Measurements from ENCODE around the gene CBARP. TPM values are rescaled to one million over a fixed set of nuclear protein-coding genes. Genes with fewer than 3 reads are reported as not detected.

The CBARP gene
- total RNA-seq, 1 experiment from 2014 or later = 23.8 TPM

DNA sequence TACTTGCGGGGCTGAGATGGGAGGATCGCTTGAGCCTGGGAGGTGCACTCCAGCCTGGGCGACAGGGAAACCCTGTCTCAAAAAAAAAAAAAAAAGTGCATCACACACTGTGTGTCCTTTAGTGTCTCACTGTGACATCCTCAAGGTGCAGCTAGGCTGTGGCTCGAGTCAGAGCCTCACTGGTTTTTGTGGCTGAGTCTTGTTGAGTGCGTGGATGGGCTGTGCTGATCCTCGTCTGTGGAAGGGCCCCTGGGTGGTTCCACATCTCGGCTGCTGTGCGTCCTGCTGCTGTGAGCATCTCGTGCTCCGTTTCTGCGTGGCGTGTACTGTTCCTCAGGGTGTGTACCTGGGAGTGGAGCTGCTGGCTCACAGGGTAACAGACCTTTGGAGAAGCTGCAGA lies 21.0 kb downstream of the CBARP start:
- H3K27ac ChIP-seq (ENCODE audit: low read depth, low read length) = 0 out of 2 replicates have a peak overlapping the region, but pooled peaks have one; percentile 32
- H3K9me2 ChIP-seq (ENCODE audit: insufficient read depth) = no peaks in the 10 kb centered on the region
- no peak overlapping the region for H2AFZ ChIP-seq (ENCODE audit: low read depth, low read length, poor library complexity, severe bottlenecking)
- no peaks in the 10 kb centered on the region for H3K27me3 ChIP-seq (ENCODE audit: insufficient read depth, low read length)
- ATAC-seq = no peak
- no peak overlapping the region for H3K4me2 ChIP-seq (ENCODE audit: low read length)
- CTCF ChIA-PET = interaction anchor here (1.2 to 2.3 kb wide), 4 partner anchors 11 to 103 kb away, joined by 3 to 5 read pairs (median 4); no protein-coding TSS in a partner anchor
- H3K4me1 ChIP-seq (ENCODE audit: control insufficient read depth in 1 of 2, insufficient read depth in 2 of 2, low read length in 2 of 2) = peaks cover 13 to 49% of the 10 kb centered on the region in 2 experiments
- H4K20me1 ChIP-seq (ENCODE audit: insufficient read depth) = no peaks in the 10 kb centered on the region
- H3K36me3 ChIP-seq (ENCODE audit: control insufficient read depth in 1 of 2, insufficient read depth in 2 of 2, low read length in 2 of 2) = peaks cover 4 to 14% of the 10 kb centered on the region in 2 experiments; a peak in 2 of 4 replicates
- POLR2A ChIA-PET = interaction anchor here (1.4 kb wide), 1 partner anchor 52 kb away, joined by 5 read pairs; the partner anchor contains the start of gene CIRBP
- H3K9me3 ChIP-seq (ENCODE audit: control insufficient read depth in 1 of 2, insufficient read depth in 1 of 2, low read depth in 1 of 2, low read length in 2 of 2) = no peaks in the 10 kb centered on the region
- intact Hi-C loops (cut with micrococcal nuclease) = no loop called here
- no peak overlapping the region for H3K4me3 ChIP-seq (replicated peaks in 1 of 2; ENCODE audit: low read depth in 1 of 2, low read length in 2 of 2)
- RAD21 ChIA-PET (ENCODE audit: low non-redundant PET in 1 of 2, low total read pairs in 2 of 2, uncharacterized antibody in 2 of 2, unreplicated experiment in 2 of 2) = interaction anchor here in 1 of 2 experiments (0.6 kb wide), 1 partner anchor 8 kb away, joined by 3 read pairs; no protein-coding TSS in a partner anchor
- H3K9ac ChIP-seq (ENCODE audit: low read length) = no peak overlapping the region
- BruUV-seq (replicated peaks) = no TSS peak
- TF ChIP-seq TCF7L2 (IDR thresholded peaks at IDR 0.05; ENCODE audit: borderline replicate concordance, extremely low read depth, insufficient read depth, insufficient read length) (no peak), ZNF274 (IDR thresholded peaks at IDR 0.05; ENCODE audit: low read depth, low read length) (no peak), ZFX (IDR thresholded peaks at IDR 0.05) (no peak), RAD21 (IDR thresholded peaks at IDR 0.05; ENCODE audit: low read depth) (no peak)
- DNase-seq (ENCODE audit: low read depth, low spot score) = no peak
- H3K79me2 ChIP-seq (ENCODE audit: insufficient read depth, low read length) = peaks cover 84% of the 10 kb centered on the region

DNA sequence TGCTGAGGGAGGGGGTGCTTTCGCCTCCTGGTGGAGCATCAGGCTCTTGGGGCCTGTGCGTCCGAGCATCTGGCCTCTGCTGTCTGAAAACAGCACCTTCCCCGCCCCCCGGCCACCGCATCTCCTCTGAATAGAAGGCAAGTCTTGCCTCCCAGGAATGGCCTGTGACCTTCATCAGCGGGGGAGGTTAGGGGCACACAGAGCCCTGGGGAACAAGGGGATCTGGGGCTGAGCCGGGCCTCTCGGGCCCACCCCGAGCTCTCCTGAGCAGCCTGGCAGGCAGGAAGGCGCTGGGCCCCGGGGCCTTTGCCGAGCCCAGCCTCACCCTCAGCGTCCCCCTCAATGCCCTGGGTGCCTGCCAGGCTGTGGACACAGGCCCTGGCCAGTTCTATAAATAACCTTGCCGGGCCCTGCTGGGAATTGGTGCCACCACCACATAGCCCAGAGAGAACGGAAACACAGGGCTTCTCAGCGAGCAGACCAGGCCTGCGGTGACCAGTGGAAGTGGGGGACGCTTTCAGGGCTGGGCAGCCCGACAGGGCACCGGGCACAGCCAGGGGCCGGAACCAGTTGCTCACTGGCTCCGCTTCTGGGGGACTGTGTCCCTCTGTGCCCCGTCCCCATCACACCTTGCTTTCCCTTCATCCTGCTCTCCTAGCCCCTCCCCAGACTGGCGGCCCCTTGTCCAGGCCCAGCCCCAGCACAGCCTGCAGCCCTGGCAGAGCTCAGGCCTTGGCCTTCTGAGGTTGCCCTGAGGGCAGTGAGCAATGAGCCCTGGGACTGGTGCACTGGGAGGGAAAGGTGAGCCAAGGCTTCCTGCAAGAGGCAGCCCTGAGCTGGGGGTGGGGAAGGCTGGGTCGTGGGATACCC lies 22.7 kb downstream of the CBARP start:
- RAD21 ChIA-PET (ENCODE audit: low non-redundant PET in 1 of 2, low total read pairs in 2 of 2, uncharacterized antibody in 2 of 2, unreplicated experiment in 2 of 2) = no interaction called here
- no peaks in the 10 kb centered on the region for H3K27me3 ChIP-seq (ENCODE audit: insufficient read depth, low read length)
- peak overlapping the region; percentile 56; the same call in 1 of the 2 replicates for H3K27ac ChIP-seq (ENCODE audit: low read depth, low read length)
- H3K9ac ChIP-seq (ENCODE audit: low read length) = 0 out of 2 replicates have a peak overlapping the region, but pooled peaks have one; percentile 6
- no peak for DNase-seq (ENCODE audit: low read depth, low spot score)
- H3K9me2 ChIP-seq (ENCODE audit: insufficient read depth) = no peaks in the 10 kb centered on the region
- no peak overlapping the region for H3K4me3 ChIP-seq (replicated peaks in 1 of 2; ENCODE audit: low read depth in 1 of 2, low read length in 2 of 2)
- H4K20me1 ChIP-seq (ENCODE audit: insufficient read depth) = no peaks in the 10 kb centered on the region
- no TSS peak for BruUV-seq (replicated peaks)
- peaks cover 2 to 18% of the 10 kb centered on the region in 2 experiments; a peak in 2 of 4 replicates for H3K36me3 ChIP-seq (ENCODE audit: control insufficient read depth in 1 of 2, insufficient read depth in 2 of 2, low read length in 2 of 2)
- peaks cover 92% of the 10 kb centered on the region for H3K79me2 ChIP-seq (ENCODE audit: insufficient read depth, low read length)
- no peak overlapping the region for H2AFZ ChIP-seq (ENCODE audit: low read depth, low read length, poor library complexity, severe bottlenecking)
- CTCF ChIA-PET = interaction anchor here (0.6 to 2.3 kb wide), 4 partner anchors 10 to 292 kb away, joined by 3 to 5 read pairs (median 4); no protein-coding TSS in a partner anchor
- intact Hi-C loops (cut with micrococcal nuclease) = no loop called here
- H3K9me3 ChIP-seq (ENCODE audit: control insufficient read depth in 1 of 2, insufficient read depth in 1 of 2, low read depth in 1 of 2, low read length in 2 of 2) = no peaks in the 10 kb centered on the region
- peaks cover 16 to 58% of the 10 kb centered on the region in 2 experiments for H3K4me1 ChIP-seq (ENCODE audit: control insufficient read depth in 1 of 2, insufficient read depth in 2 of 2, low read length in 2 of 2)
- ATAC-seq = no peak
- peak overlapping the region; percentile 36 for H3K4me2 ChIP-seq (ENCODE audit: low read length)
- POLR2A ChIA-PET = no interaction called here
- TF ChIP-seq EZH2phosphoT487 (IDR thresholded peaks at IDR 0.05; ENCODE audit: borderline replicate concordance) = no peak
- TF ChIP-seq, protein P1, sequence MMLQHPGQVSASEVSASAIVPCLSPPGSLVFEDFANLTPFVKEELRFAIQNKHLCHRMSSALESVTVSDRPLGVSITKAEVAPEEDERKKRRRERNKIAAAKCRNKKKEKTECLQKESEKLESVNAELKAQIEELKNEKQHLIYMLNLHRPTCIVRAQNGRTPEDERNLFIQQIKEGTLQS (IDR thresholded peaks at IDR 0.05) = no peak
- TF ChIP-seq, protein P2, sequence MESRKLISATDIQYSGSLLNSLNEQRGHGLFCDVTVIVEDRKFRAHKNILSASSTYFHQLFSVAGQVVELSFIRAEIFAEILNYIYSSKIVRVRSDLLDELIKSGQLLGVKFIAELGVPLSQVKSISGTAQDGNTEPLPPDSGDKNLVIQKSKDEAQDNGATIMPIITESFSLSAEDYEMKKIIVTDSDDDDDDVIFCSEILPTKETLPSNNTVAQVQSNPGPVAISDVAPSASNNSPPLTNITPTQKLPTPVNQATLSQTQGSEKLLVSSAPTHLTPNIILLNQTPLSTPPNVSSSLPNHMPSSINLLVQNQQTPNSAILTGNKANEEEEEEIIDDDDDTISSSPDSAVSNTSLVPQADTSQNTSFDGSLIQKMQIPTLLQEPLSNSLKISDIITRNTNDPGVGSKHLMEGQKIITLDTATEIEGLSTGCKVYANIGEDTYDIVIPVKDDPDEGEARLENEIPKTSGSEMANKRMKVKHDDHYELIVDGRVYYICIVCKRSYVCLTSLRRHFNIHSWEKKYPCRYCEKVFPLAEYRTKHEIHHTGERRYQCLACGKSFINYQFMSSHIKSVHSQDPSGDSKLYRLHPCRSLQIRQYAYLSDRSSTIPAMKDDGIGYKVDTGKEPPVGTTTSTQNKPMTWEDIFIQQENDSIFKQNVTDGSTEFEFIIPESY (IDR thresholded peaks at IDR 0.05; ENCODE audit: extremely low read depth, insufficient replicate concordance, low read length) = no peak
- TF ChIP-seq FOSL1 (IDR thresholded peaks at IDR 0.05; ENCODE audit: low read depth) = no peak
- no peak for TF ChIP-seq EGR1 (IDR thresholded peaks at IDR 0.05; ENCODE audit: low read depth)
- no peak for TF ChIP-seq POLR2AphosphoS5 (IDR thresholded peaks at IDR 0.05; ENCODE audit: low read depth, low read length)
- no peak for TF ChIP-seq ZFX (IDR thresholded peaks at IDR 0.05)
- TF ChIP-seq, protein P3, sequence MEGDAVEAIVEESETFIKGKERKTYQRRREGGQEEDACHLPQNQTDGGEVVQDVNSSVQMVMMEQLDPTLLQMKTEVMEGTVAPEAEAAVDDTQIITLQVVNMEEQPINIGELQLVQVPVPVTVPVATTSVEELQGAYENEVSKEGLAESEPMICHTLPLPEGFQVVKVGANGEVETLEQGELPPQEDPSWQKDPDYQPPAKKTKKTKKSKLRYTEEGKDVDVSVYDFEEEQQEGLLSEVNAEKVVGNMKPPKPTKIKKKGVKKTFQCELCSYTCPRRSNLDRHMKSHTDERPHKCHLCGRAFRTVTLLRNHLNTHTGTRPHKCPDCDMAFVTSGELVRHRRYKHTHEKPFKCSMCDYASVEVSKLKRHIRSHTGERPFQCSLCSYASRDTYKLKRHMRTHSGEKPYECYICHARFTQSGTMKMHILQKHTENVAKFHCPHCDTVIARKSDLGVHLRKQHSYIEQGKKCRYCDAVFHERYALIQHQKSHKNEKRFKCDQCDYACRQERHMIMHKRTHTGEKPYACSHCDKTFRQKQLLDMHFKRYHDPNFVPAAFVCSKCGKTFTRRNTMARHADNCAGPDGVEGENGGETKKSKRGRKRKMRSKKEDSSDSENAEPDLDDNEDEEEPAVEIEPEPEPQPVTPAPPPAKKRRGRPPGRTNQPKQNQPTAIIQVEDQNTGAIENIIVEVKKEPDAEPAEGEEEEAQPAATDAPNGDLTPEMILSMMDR (IDR thresholded peaks at IDR 0.05 in 2 of 3, conservative IDR thresholded peaks at IDR 0.05 in 1 of 3; ENCODE audit: borderline replicate concordance in 1 of 3, insufficient read depth in 1 of 3, low read depth in 2 of 3, low read length in 2 of 3) = no peak
- TF ChIP-seq EZH2 (IDR thresholded peaks at IDR 0.05) = no peak
- TF ChIP-seq SRF (IDR thresholded peaks at IDR 0.05; ENCODE audit: low read depth) = no peak
- TF ChIP-seq POLR2A (IDR thresholded peaks at IDR 0.05; ENCODE audit: borderline replicate concordance, extremely low read depth, insufficient read depth, insufficient read length) = no peak
